HG02943 (cell line): ENCODE measurements around the gene CDH2.

Experiments used
- ATAC-seq: cut with Tn5 transposase; IDR thresholded peaks from one replicate; pipeline ENCODE4 v1.9.1; 2021; ENCODE audit warnings: mild to moderate bottlenecking, low read depth, moderate library complexity; ENCODE audit not compliant: unreplicated experiment

CDH2 gene

DNA sequence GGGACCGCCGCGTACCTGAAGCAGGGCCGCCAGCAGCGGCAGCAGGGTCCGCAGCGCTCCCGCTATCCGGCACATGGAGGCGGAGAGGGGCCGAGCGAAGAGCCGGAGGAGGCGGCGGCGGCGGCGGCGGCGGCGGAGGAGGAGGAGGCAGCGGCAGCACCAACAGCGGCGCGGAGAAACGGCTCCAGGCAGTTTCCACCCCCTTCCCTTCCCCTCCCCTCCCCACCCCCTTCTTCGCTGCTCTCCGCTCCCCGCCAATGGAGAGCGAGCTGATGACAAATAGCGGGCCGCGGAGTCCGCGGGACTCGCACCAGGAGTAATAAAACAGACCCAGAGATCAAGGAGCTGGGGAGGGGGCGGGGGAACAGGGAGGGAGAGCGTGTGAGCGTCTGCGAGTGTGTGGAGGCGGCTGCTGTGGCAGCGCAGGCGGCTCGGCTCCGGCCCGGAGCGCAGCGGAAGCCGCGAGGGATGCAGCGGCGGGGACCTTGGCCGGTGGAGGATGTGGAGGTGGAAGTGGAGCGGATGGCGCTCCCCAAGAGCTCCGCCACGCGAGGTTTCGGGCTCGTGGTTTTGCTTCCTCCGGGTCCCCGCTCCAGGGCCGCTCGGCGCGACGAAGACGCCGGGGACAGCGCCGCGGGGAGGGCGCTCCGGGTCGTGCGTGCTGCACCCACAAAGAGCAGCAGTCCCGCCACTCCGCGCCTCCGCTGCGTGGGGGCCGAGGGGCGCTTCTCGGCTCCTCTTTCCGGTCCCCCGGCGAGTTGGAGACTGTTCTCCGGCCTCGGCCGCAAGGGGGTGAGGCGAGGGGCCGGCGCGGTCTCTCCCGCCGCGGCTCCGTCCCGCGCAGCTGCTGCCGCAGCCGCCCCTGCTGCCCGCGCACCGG is at the start of gene CDH2:
CDH2 (minus strand) TSS at position 183 of the 880 bp plus-strand sequence; CDS start at position 75, 108 bp downstream.
- no peak for ATAC-seq

DNA sequence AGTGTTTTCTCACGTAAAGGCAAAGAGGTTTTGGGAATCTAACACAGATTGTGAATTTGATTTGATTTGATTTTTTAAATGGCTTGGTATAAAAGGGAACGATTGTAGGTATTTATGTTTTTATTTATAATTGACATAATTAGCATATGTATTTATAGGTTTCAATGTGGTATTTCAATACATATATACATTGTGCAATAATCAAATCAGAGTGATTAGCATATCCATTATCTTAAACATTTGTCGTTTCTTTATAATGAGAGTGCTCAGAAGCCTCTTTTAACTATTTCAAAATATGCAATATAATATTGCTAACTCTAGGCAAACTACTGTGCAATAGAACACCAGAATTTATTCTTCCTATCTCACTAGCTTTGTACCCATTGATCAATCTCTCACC is 35.1 kb upstream of the CDH2 start:
- ATAC-seq = no peak

DNA sequence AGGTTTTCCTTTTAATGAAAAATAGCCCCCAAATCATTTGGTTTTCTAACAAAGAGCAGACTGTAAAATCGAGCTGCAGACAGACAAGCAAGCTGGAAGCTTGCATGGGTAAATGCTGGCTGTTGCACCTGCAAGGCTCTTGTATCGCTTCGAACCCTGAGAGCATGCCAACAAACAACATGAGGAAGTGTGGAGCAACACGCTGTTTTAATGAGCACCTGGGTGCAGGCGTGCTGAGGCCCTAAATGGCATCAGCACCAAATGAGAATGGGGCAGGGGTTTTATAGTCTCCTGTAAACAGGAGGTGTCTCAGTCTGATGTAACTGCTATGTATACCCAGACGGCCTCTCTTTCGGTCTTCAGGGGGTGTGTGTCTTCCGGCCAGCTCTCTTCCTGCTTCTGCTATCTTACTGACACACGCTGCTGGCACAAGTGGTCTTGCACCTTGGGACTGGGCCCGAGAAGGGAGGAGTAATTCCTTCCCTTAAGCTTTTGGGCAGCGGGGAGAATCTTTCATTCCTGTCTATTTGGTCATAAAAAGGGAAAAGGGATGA is 31.9 kb upstream of the CDH2 start:
- ATAC-seq = no peak

DNA sequence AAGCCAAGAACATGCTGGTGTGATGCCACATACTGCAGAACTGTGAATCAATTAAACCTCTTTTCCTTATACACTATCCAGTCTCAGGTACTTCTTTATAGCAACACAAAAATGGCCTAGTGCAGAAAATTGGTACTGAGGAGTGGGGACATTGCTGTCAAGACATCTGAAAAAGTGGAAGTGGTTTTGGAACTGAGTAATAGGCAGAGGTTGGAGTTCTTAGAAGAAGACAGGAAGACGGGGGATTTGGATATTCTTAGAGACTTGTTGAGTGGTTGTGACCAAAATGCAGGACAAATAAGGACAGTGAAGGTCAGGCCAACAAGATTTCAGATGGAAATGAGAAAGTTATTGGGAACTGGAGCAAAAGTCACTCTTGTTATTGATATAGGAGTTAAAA is 31.3 kb upstream of the CDH2 start:
- ATAC-seq = no peak

DNA sequence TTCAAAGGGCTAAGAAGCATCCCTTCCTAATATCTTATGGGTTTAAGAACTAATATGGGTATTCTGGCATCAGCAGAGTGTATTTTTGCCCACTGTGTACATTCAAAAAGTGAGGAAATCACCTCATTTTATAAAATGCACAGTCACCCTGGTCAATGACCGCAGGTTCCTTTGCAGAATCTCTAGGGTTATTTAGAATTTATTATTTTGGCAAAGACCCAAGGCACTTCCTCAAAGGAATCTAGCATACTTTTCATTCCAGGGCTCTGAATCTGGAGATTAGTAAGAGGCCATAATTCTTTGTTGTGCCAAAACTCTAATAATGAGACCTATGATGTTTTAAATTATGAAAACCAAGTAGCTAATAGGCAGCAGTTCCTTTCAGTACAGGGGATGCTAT is 27.2 kb upstream of the CDH2 start:
- no peak for ATAC-seq

DNA sequence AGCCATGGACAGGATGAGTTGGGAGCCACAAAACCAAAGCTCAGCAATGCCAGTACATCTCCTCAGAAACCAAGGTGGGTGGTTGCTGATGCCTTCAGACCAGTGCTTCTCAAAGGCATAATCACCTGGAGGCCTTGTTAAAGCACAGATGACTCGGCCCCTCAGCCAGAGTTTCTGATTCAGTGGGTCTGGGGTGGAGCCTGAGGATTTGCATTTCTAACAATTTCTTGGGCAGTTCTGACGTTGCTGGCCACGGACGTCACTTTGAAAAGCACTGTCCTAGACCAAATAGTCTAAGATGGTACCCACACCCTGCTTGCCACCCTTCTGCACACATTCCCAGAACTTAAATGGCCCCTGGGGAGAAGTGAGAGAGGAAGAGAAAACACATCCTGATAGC is 24.1 kb upstream of the CDH2 start:
- ATAC-seq = no peak

DNA sequence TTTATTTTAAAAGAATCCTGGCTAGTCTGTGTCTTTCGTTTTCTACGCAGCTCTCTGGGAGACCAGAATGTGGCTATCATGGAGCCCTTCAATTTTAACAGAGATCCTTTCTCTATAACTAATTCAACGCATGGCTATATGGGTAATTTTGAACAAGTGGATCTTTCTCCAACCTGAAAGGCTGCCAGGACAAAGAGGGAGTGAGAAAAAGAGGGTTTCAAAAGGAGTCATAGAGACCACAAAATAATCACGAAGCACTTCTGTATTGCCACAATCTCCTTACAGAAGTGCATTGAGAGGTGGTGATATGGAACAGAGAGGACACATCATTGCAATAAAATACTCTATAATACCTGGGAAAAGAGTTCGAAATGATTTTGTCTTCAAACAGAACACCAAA is 21.7 kb upstream of the CDH2 start:
- ATAC-seq = no peak

DNA sequence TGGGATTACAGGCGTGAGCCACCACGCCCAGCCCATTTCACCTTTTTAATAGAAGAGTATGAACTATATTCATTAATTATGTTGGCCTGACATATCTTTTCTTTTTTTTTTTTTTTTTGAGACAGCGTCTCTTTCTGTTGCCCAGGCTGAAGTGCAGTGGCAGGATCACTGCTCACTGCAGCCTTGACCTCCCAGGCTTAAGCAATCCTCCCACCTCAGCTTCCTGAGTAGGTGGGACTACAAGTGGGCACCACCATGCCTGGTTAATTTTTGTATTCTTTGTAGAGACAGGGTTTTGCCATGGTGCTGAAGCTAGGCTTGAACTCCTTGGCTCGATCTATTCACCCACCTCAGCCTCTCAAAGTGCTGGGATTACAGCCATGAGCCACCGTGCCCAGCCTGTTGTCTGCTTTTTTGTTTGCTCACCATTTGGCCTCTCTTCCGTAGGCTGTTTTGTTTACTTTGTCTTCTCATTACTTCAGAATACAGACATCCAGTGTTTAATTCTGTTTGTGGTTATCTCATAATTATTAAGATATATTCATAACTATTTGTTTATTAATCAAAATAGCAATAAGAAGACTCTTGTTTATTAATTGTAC is 16.3 kb upstream of the CDH2 start:
- no peak for ATAC-seq

DNA sequence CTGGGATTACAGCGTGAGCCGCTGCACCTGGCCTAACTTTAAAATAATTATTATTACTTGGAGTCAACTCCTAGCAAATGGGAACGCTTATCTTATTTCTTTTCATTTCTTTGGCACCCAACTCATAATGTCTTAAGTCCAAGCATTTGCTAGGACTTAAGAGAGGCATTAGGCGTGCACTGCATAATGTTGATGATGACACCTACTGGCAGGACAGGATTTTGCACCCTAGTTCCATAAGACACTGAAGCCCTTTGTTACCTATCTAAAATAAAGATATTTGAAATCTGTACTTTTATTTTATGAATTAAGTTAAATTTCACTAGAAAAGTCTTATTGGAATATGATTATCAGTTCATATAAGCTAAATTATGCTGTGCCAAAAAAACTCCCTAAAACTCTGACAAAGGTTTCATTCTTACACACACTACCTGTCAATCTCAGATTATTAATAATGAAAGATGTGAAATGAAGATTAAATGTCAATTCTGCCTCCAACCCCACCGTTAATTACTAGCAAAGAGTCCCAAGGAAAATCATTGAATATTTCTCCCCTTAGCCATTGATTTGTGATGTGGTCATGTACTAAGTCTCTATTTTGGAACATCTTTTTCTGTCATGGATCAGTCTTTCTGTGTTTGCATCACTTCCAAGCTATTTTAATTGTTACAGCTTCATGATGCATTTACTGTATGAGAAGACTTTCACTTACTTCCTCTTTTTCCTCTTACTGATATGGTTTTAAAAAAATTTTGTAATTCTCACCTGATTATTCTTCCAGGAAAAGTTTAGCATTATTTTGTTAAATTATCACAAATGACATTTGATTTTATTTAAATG is 12.7 kb upstream of the CDH2 start:
- no peak for ATAC-seq

DNA sequence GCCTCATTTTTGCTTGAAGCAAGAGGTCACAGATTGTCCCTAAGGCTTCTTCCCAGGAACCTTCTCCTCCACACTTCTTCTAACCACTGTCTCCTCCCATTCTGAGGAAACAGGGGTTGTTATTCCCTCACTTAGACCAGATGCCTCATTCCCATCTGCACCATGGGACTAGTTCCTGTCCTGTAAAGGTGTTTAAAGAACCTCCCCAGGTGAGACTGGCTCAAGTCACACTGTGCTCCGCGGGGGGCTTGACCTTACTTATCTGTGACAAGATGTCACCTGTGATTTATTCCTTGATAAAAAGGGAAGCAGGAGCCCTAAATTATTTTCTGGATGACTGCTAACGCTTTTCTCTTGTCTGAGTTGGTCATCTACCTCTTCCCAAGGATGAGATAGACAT is 8.2 kb upstream of the CDH2 start:
- no peak for ATAC-seq

DNA sequence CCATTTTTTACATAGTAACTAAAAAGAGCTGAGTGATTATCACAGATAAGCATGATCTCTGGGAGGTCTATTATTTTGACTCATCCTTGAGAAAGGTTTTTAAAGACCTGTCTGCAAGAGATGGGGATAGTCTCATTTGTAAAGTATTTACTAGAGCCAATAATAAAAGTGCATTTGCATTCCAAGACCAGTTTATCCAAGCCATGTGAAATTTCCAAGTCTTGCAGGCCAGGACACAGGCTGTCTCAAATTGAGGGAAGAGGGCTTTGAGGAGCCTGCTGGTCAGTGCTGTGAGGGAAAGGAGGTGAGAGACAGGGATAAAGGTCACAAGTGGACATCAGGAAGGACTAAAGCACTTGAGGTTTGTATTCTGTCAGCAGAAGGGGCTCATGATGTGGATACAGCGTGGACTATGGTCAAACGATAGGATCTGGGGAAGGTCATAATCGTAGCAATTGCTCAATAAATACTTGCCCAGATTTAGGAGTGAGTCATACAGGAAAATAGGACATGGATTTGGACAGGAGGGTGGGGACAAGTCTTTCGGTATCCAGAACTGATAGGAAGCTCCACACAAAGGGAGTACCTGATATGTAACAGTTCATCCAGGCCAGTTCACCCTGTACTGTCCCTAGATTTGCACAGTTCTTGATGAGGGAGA is 6.6 kb upstream of the CDH2 start:
- ATAC-seq = no peak

DNA sequence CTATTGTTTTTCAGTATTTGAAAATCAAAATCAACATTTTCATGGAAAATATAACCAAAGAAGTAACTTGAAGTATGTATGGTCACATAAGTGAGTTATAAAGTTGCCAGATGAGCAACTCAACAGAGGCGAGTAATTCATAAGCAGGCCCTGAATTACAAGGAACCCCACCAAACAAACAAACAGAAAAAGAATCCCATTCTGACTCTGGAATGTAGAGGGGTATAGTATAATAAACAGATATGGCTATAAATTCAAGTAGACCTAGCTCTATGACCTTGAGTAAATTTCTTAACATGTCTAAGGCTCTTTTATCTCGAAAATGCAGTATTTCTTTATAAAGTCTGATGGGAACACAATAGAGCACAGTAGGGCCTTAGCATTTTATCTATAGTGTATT is 4.7 kb upstream of the CDH2 start:
- ATAC-seq = no peak

DNA sequence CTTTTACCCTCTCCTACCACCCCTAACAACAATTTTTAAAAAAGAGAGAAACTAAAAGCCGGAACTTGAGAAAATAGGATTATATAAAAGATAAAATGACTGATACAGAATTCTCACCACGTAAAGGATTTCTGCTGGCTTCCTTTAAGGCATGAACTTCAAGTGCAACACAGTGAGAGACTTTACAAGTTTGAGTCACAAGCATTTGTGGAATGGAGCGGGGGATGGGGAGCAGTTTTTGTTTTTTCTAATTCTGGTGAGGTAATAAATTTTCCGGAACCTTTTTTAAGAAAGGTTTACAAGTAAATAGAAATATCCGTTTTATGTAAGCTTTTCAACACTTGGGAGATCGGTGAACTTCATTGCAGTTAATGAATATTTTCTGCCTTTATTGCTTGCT is 1.8 kb upstream of the CDH2 start:
- ATAC-seq = no peak

DNA sequence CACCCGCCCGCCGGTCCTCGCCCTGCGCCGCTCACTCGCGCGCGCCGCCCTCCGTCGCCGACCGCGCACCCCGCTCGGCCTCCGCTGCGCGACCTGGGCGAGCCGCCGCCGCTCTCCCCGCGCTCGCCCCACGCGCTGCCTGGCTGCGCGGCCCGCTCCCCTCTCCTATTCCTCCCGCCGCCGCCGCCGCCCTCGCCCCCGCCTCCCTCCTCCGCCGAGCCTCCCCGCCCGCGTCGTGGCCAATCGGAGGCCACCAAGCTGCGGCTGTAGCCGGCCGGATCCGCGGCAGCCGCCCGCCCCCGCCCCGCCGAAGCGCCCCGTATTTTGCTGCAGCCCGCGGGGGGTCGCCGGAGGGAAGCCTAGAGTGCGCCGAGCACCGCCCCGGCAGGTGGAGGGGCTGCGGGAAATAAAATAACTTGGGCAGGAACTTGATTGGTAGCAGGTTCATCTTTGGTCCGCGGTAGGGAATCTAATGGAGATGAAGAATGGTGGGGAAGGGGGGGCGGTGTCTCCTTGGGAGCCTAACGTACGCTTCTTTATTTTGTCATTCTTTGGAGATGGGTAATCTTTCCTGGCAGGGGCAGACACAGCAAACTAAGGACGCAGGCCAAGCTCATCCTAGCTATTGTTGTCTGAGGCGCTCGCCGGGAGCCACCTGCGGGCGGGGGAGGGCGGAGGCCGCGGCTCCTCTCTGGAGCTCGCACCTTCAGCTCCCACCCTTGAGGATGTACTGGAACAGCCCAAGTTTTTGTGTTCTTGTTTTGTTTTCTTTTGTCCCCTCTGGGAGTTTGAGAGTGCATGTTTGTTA is 1.1 kb upstream of the CDH2 start:
- ATAC-seq = no peak

DNA sequence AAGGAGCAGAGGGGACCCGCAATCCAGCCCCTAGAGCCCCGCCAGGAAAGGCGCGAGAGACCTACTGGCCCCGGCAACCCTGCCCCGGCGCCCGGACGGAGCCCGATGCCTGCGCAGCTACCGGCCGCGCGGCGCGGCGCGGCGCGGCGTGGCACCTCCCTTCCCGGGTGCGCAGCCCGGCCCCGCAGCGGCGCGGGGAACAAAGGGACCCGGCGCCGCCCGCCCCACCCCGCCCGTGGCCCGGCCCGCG is 307 bp downstream of the CDH2 start:
- ATAC-seq = no peak

DNA sequence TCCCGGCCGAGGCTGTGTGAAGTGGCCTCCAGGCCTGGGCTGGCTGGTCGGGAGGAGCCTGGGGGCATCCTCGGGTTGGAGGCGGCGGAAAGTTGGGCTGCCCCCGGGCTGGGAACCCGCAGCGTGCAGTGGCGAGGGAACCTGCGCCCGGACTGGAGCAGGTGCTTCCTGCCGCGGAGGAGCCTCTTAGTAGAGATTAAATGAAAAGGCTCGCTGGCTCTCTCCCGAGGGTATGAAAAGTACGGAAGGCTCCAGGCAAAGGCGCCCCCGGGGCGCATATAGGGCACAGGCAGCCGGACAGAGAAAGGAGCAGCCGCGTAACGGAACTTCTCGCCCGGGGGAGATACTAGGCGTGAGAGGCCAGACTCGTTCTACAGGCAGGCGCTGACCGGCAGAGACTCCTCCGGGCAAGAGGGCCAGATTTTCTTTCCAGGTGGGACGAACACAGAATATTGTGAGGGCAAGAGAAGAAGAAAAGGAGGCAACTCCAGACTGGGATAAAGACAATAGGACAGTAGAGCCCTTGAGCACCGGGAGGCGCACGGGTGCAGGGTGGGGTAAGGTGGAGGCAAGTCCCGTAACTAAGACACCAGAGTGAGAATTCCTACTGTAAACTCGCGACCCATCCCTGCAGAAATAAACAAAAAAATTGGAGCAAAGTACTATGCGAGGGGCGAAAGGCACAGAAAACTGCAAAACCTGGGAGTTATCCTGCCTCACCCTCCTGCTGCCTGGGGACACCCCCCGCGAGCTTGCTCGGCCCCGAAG is 816 bp downstream of the CDH2 start:
- no peak for ATAC-seq

DNA sequence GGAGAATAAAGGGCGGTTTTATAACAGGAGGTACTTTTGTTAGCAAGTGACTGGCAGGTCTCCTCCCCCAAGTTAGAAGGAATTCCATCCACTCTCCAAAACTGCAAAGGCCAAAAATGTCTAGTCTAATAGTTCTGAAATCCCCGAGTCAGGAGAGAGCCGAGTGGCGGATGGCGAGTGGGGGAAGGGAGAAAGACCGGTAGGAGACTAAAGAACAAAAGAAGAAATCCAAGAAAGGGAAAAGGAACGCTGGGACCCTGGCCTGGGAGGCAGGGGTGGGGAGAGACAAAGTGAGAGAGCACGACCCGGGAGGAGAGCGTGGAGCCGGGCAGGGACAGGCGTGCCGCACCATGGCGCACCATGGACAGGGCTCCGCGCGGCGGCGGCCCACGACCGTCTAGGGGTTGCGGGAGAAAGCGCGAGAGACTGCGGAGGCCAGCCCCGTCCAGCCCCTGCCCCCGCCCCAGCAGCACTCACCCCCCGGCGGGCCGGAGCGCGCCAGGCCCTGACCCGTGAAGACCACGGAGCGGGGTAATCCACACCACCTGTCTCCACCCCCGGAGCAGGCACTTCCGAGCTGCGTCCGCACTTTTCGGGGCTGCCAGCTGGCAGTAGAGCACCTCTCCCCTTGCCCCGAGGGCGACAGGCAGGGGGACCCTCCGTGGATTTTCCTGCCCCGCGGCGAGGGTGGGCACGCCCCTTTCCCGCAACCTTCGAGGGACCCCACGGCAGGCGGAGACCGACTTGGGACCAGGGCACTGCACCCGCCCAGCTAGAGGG is 1.6 kb downstream of the CDH2 start:
- ATAC-seq = no peak

DNA sequence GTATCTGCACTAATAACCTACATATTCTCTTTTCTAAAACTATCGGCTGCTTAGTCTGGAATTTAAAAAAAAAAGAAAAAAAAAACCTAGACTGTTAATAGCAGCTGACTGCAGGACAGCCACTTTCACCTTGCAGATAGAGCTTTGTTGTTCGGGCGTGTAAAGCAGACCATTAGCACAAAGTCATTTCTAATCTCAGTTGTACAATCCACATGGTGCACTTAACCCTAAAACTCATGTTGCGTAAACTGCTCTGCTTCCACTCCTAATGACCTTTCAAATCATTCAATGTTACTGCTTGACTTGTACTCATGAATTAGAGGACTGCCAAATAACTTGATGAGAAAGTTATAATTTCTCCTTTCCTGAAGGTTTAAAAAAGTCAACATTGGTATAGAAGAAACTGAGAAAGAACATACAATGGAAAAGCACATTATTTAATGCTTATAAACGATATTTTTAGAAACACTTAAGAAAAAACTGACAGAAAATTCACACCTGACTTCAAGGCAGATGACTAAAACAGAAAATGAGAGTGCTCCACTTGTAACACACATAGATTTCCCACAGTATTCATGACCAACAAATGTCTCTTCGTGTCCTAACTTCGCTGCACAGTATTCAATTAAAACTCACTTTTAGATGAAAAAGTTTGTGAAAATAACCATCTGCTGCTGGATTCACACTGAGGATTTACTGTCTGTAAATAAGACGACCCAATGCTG is 2.6 kb downstream of the CDH2 start:
- no peak for ATAC-seq
